SK-N-SH (cell line): ENCODE measurements around the gene SDC3. TPM values are rescaled to one million over a fixed set of nuclear protein-coding genes. Genes with fewer than 3 reads are reported as not detected.

Source experiments
- CTCF ChIA-PET: fragments of 300-600, 350-600 bp; formaldehyde crosslinking; extraction: SDS; loops from one replicate; lab custom pipeline; 2021; lab: Yijun Ruan, JAX
- POLR2A ChIA-PET: fragments of 350-600 bp; sonication (Branson Sonifier 250); formaldehyde crosslinking; extraction: SDS; loops from one replicate; lab custom pipeline; 2020; ENCODE audit warnings: antibody characterized with exemption, inconsistent platforms; lab: Yijun Ruan, JAX
- DNase-seq: peaks from one replicate; pipeline ENCODE4 v3.0.0; 2012
- H2AFZ ChIP-seq: fragments of 200-600 bp; sonication (generic); 2 replicates; pipeline ENCODE4 v1.8.1; 2016; ENCODE audit warnings: antibody characterized with exemption, mild to moderate bottlenecking, low read depth
- H3F3A ChIP-seq: fragments of 200-600 bp; sonication (generic); replicated peaks from 2 replicates; pipeline ENCODE3; 2016; ENCODE audit warnings: antibody characterized with exemption, mild to moderate bottlenecking; ENCODE audit not compliant: insufficient read depth
- H3K27ac ChIP-seq, 2 experiments: fragments of 200-500 bp in 1 of 2; fragments of 200-600 bp in 1 of 2; sonication (Bioruptor generic) in 1 of 2; sonication (generic), shearing (Covaris generic) in 1 of 2; 2 replicates each; pipeline versions ENCODE4 v1.5.1 to v1.6.1; 2014 to 2016; ENCODE audit warnings: low read depth in 2 of 2, inconsistent platforms in 1 of 2, low read length in 1 of 2, mild to moderate bottlenecking in 1 of 2, mixed read lengths in 1 of 2
- H3K27me3 ChIP-seq: fragments of 200-600 bp; sonication (generic), shearing (Covaris generic); 2 replicates; pipeline ENCODE4 v1.6.1; 2016; ENCODE audit warnings: mixed run types; ENCODE audit not compliant: insufficient read depth
- H3K36me3 ChIP-seq, 2 experiments: fragments of 200-500 bp in 1 of 2; fragments of 200-600 bp in 1 of 2; sonication (Bioruptor generic) in 1 of 2; sonication (generic) in 1 of 2; replicated peaks in 1 of 2; 2 replicates each; pipeline versions ENCODE3 to v1.5.1; 2014 to 2016; ENCODE audit warnings: low read length in 1 of 2, mild to moderate bottlenecking in 1 of 2; ENCODE audit not compliant: insufficient read depth in 2 of 2, control insufficient read depth in 1 of 2
- H3K4me1 ChIP-seq, 2 experiments: fragments of 200-500 bp in 1 of 2; fragments of 200-600 bp in 1 of 2; sonication (Bioruptor generic) in 1 of 2; sonication (generic), shearing (Covaris generic) in 1 of 2; 2 replicates each; pipeline versions ENCODE4 v1.5.1 to v1.6.1; 2014 to 2016; ENCODE audit warnings: low read depth in 1 of 2, low read length in 1 of 2, mixed run types in 1 of 2; ENCODE audit not compliant: insufficient read depth in 2 of 2, control insufficient read depth in 1 of 2
- H3K4me2 ChIP-seq: fragments of 200-600 bp; sonication (generic), shearing (Covaris generic); 2 replicates; pipeline ENCODE4 v1.6.1; 2017; ENCODE audit warnings: mixed run types
- H3K4me3 ChIP-seq, 2 experiments: fragments of 200-500 bp in 1 of 2; fragments of 200-600 bp in 1 of 2; sonication (Bioruptor generic) in 1 of 2; sonication (generic), shearing (Covaris generic) in 1 of 2; 2 replicates each; pipeline versions ENCODE4 v1.5.1 to v1.8.1; 2014 to 2016; ENCODE audit warnings: low read depth in 2 of 2, inconsistent platforms in 1 of 2, low read length in 1 of 2, mild to moderate bottlenecking in 1 of 2, mixed read lengths in 1 of 2, moderate library complexity in 1 of 2
- H3K79me2 ChIP-seq: fragments of 200-600 bp; sonication (generic); 2 replicates; pipeline ENCODE4 v1.8.1; 2017; ENCODE audit warnings: mild to moderate bottlenecking; ENCODE audit not compliant: insufficient read depth
- H3K9ac ChIP-seq: fragments of 200-600 bp; sonication (generic); 2 replicates; pipeline ENCODE4 v1.6.1; 2017; ENCODE audit warnings: mixed run types
- H3K9me2 ChIP-seq: fragments of 200-600 bp; sonication (generic); 2 replicates; pipeline ENCODE4 v1.6.1; 2017; ENCODE audit warnings: mixed run types
- H3K9me3 ChIP-seq: fragments of 200-600 bp; sonication (generic); 2 replicates; pipeline ENCODE4 v1.6.1; 2017; ENCODE audit warnings: mixed run types, mild to moderate bottlenecking, moderate library complexity
- H4K20me1 ChIP-seq: fragments of 200-600 bp; sonication (generic); 2 replicates; pipeline ENCODE4 v1.6.1; 2017; ENCODE audit warnings: mild to moderate bottlenecking, mixed run types; ENCODE audit not compliant: insufficient read depth
- ELF1 ChIP-seq: IDR thresholded peaks from 2 replicates; pipeline ENCODE4 v1.4.0; 2012
- FOSL2 ChIP-seq: IDR thresholded peaks from 2 replicates; pipeline ENCODE4 v1.4.0; 2012; ENCODE audit warnings: low read depth, mild to moderate bottlenecking, moderate library complexity, borderline replicate concordance
- FOXJ3 ChIP-seq: sonication (generic); formaldehyde crosslinking; IDR thresholded peaks from 2 replicates; pipeline ENCODE4 v1.5.1; 2020; ENCODE audit warnings: mild to moderate bottlenecking, missing genetic modification reagents
- FOXM1 ChIP-seq: IDR thresholded peaks from 2 replicates; pipeline ENCODE4 v1.4.0; 2012; ENCODE audit warnings: low read depth, mild to moderate bottlenecking
- JUND ChIP-seq: IDR thresholded peaks from 2 replicates; pipeline ENCODE4 v1.4.0; 2012
- MEF2A ChIP-seq: IDR thresholded peaks from 2 replicates; pipeline ENCODE4 v1.4.0; 2012; ENCODE audit warnings: low read depth, borderline replicate concordance
- NFIC ChIP-seq: IDR thresholded peaks from 2 replicates; pipeline ENCODE4 v1.4.0; 2012; ENCODE audit warnings: borderline replicate concordance
- PBX3 ChIP-seq: IDR thresholded peaks from 2 replicates; pipeline ENCODE4; 2012
- POLR2AphosphoS5 ChIP-seq: IDR thresholded peaks from 2 replicates; pipeline ENCODE4 v1.6.1; 2012; ENCODE audit warnings: low read depth, low read length
- RCOR1 ChIP-seq: fragments of 150-350 bp; IDR thresholded peaks from 2 replicates; pipeline ENCODE4 v1.6.1; 2017; ENCODE audit warnings: antibody characterized with exemption, low read length
- RFX5 ChIP-seq: IDR thresholded peaks from 2 replicates; pipeline ENCODE4 v1.6.1; 2012; ENCODE audit warnings: mild to moderate bottlenecking, improper control_type of control experiment, low read length
- SIN3A ChIP-seq: IDR thresholded peaks from 2 replicates; pipeline ENCODE4 v1.6.1; 2012; ENCODE audit warnings: low read depth, mild to moderate bottlenecking, low read length, moderate library complexity, borderline replicate concordance
- SMC3 ChIP-seq: IDR thresholded peaks from 2 replicates; pipeline ENCODE4 v1.6.1; 2012; ENCODE audit warnings: low read depth, low read length, improper control_type of control experiment
- whole genome bisulfite sequencing: methylation state at CpG from one replicate; pipeline ENCODE4 v1.1.6; 2017; ENCODE audit warnings: low lambda C conversion rate; 5-methylcytosine and 5-hydroxymethylcytosine counted together
- polyA plus RNA-seq, 3 experiments: library from polyadenylated mRNA; depleted of rRNA; stranded (reverse); fragments of >200 nt; gene quantifications; 2 replicates each; pipeline ENCODE4 v1.2.3, GENCODE V29; 2012
- TF ChIP-seq, protein P1 (sequence below): IDR thresholded peaks from 2 replicates; pipeline ENCODE4 v1.4.0; 2012; ENCODE audit warnings: low read depth, borderline replicate concordance
- TF ChIP-seq, protein P2 (sequence below): IDR thresholded peaks from 2 replicates; pipeline ENCODE4 v1.4.0; 2012; ENCODE audit warnings: low read depth
- TF ChIP-seq, protein P3 (sequence below): fragments of 150-350 bp; IDR thresholded peaks from 2 replicates; pipeline ENCODE4 v1.6.1; 2016; ENCODE audit warnings: mild to moderate bottlenecking, low read depth, low read length

SDC3 gene
- polyA plus RNA-seq, 1 of the 3 experiments (the other 2 are of a cell fraction) = 18.8 TPM

- H4K20me1 ChIP-seq = peaks cover 79% of the 10 kb centered on the region
- H3K4me2 ChIP-seq = no peak overlapping the region
- H3K27me3 ChIP-seq = no peaks in the 10 kb centered on the region
- no peak overlapping the region for H2AFZ ChIP-seq
- H3K4me1 ChIP-seq = peaks cover 4 to 43% of the 10 kb centered on the region in 2 experiments; a peak in 2 of 4 replicates
- no peaks in the 10 kb centered on the region for H3K9me3 ChIP-seq
- H3K79me2 ChIP-seq = peaks cover 59% of the 10 kb centered on the region
- TF ChIP-seq RCOR1 = no peak
- no peak for TF ChIP-seq ELF1
- TF ChIP-seq POLR2AphosphoS5 = no peak
- TF ChIP-seq MEF2A = no peak
- TF ChIP-seq, protein P1, sequence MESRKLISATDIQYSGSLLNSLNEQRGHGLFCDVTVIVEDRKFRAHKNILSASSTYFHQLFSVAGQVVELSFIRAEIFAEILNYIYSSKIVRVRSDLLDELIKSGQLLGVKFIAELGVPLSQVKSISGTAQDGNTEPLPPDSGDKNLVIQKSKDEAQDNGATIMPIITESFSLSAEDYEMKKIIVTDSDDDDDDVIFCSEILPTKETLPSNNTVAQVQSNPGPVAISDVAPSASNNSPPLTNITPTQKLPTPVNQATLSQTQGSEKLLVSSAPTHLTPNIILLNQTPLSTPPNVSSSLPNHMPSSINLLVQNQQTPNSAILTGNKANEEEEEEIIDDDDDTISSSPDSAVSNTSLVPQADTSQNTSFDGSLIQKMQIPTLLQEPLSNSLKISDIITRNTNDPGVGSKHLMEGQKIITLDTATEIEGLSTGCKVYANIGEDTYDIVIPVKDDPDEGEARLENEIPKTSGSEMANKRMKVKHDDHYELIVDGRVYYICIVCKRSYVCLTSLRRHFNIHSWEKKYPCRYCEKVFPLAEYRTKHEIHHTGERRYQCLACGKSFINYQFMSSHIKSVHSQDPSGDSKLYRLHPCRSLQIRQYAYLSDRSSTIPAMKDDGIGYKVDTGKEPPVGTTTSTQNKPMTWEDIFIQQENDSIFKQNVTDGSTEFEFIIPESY = no peak
- no peak for TF ChIP-seq FOSL2
- TF ChIP-seq, protein P2, sequence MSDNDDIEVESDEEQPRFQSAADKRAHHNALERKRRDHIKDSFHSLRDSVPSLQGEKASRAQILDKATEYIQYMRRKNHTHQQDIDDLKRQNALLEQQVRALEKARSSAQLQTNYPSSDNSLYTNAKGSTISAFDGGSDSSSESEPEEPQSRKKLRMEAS = no peak
- no peak for TF ChIP-seq SMC3
- no peak overlapping the region for H3K4me3 ChIP-seq
- DNase-seq = no peak
- 84% methylated on average over 8 of the region's 11 CpGs for WGBS
- CTCF ChIA-PET = interaction anchor here (0.8 to 47.0 kb wide), 7 partner anchors 7 to 184 kb away, joined by 3 to 1422 read pairs (median 4); no protein-coding TSS in a partner anchor
- POLR2A ChIA-PET = interaction anchor here (1.0 kb wide), 1 partner anchor 80 kb away, joined by 3 read pairs; no protein-coding TSS in a partner anchor
- H3K36me3 ChIP-seq = no peaks in the 10 kb centered on the region
- no peak overlapping the region for H3K9ac ChIP-seq
- no peak overlapping the region for H3K27ac ChIP-seq
- H3K9me2 ChIP-seq = no peaks in the 10 kb centered on the region
- no peaks in the 10 kb centered on the region for H3F3A ChIP-seq
These were observed 4.2 kb downstream of the SDC3 start for GRCh38 chr1:30904191-30904961.

DNA sequence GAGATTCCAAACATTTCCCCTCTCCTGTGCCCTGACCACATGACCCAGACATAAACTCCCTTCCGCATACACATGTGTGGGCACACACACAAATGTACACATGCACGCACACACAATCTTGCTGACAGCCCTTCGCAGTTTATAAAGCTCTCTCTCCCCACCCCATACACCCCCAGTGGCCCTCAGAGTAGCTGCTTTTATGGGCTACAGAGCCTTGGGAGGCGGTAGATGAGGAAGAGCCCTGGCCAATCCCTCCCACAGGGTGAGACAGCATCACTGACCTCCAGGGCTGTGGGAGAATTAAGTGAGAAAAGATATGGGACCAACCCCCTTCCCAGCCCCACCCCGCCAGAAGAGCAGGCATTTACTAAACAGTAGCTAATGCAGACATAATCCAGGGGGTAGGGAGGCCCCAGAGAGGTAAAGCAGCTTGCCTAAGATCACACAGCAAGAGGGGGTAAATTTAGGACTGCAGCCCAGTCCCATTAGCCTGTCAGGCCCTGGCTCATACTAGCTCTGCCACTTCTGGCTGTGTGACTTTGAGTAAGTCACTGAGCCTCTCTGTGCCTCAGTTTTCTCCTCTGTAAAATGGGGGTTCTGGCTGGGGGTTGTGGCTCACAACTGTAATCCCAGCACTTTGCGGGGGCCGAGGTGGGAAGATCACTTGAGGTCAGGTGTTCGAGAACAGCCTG, 5.1 kb downstream of the SDC3 start:
- WGBS = 91% methylated on average over 8 of the region's 8 CpGs
- no peak for DNase-seq

More for the DNA sequence above, 5.1 kb downstream of the SDC3 start:
- Histone ChIP-seq H3F3A (no peaks in the 10 kb centered on the region), H3K9ac (no peak overlapping the region), H3K9me3 (no peaks in the 10 kb centered on the region), H3K27ac (no peak overlapping the region), H3K36me3 (no peaks in the 10 kb centered on the region), H3K4me2 (no peak overlapping the region), H3K27me3 (no peaks in the 10 kb centered on the region), H3K9me2 (no peaks in the 10 kb centered on the region), H3K4me3 (no peak overlapping the region), H3K79me2 (peaks cover 66% of the 10 kb centered on the region)
- ChIA-PET CTCF (interaction anchor here (0.8 to 47.0 kb wide), 7 partner anchors 8 to 184 kb away, joined by 3 to 1422 read pairs (median 4); no protein-coding TSS in a partner anchor), POLR2A (no interaction called here)
- no peak for TF ChIP-seq JUND
- no peak for TF ChIP-seq FOXJ3
- no peak for TF ChIP-seq RFX5
- TF ChIP-seq, protein P3, sequence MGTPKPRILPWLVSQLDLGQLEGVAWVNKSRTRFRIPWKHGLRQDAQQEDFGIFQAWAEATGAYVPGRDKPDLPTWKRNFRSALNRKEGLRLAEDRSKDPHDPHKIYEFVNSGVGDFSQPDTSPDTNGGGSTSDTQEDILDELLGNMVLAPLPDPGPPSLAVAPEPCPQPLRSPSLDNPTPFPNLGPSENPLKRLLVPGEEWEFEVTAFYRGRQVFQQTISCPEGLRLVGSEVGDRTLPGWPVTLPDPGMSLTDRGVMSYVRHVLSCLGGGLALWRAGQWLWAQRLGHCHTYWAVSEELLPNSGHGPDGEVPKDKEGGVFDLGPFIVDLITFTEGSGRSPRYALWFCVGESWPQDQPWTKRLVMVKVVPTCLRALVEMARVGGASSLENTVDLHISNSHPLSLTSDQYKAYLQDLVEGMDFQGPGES = no peak
- TF ChIP-seq SIN3A = no peak
- no peak for TF ChIP-seq NFIC
- no peak for TF ChIP-seq PBX3
- TF ChIP-seq FOXM1 = no peak
- TF ChIP-seq, all 33 proteins: peak for 0
- Histone ChIP-seq H2AFZ (no peak overlapping the region), H3K4me1 (peaks cover 0 to 38% of the 10 kb centered on the region in 2 experiments; a peak in 1 of 4 replicates), H4K20me1 (peaks cover 86% of the 10 kb centered on the region)
